HG03135 (cell line): ENCODE data around the gene LMNTD2.

ENCODE experiments used
- ATAC-seq: cut with Tn5 transposase; IDR thresholded peaks from one replicate; pipeline ENCODE4 v1.9.1; 2021; ENCODE audit warnings: mild to moderate bottlenecking, moderate library complexity; ENCODE audit not compliant: unreplicated experiment

LMNTD2 gene

DNA sequence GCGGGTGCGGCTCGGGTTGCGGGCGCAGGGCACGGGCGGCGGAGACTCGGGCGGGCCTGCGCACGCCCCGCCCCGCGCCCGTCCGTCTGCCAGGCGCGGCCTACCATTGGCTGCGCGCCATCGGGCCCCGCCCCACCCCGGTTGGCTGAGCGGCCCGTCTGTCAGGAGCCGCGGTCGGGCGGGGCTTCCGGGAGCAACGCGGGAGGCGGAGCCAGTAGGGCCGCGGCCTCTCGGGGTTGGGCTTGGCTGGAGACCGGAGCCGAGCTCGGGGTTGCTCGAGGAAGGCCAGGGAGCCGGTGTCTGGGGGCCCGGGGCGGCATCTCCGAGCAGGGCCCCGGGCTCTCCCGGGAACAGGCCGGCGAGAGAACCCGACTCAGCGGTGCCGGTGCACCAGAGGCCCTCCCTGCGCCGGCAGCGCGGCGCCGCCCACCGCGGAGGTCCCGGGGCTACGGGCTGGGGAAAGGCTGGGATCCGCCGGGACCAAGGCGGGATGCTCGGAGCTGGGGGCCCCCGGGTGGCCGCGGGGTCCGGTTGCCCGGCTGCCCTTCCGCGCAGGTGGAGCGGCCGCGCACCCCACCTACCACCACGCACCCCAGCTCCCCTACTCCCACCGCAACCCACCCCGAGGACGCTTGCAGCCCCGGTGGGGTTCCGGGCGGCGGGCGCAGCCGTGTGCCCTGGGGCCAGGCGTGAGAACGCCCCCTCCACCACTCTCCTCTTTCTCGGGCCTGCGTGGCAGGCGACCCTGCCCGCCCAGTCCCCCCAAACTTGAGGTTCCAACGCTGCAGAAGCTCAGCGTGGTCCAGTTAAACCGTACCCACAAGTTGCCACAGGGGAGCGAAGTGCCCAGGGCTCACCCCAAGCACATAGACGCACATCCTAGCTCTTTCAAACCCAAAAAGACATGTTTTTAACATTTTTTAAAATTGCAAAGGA, 24.8 kb downstream of the LMNTD2 start, which contains the start of gene HRAS:
HRAS (minus strand) TSS at position 58 of the 936 bp plus-strand sequence.
- ATAC-seq = peak; percentile 60

DNA sequence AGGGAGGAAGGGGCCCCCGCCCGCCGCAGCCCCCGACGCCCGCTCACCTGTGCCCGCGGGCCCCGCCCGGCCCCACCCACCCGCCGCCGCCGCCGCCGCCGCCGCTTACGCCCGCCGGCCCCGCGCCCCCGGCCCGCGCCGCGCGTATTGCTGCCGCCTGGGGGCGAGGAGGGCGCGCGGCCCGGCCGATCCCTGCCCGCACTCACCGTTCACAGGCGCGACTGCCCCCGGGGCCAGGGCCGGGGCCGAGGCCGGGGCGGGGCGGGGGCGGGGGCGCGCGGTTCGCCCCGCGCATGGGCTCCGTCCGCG, 25.4 kb downstream of the LMNTD2 start:
- ATAC-seq = no peak

GRCh38 chr11:534396-535209, 25.9 kb downstream of the LMNTD2 start:
- ATAC-seq = no peak

DNA sequence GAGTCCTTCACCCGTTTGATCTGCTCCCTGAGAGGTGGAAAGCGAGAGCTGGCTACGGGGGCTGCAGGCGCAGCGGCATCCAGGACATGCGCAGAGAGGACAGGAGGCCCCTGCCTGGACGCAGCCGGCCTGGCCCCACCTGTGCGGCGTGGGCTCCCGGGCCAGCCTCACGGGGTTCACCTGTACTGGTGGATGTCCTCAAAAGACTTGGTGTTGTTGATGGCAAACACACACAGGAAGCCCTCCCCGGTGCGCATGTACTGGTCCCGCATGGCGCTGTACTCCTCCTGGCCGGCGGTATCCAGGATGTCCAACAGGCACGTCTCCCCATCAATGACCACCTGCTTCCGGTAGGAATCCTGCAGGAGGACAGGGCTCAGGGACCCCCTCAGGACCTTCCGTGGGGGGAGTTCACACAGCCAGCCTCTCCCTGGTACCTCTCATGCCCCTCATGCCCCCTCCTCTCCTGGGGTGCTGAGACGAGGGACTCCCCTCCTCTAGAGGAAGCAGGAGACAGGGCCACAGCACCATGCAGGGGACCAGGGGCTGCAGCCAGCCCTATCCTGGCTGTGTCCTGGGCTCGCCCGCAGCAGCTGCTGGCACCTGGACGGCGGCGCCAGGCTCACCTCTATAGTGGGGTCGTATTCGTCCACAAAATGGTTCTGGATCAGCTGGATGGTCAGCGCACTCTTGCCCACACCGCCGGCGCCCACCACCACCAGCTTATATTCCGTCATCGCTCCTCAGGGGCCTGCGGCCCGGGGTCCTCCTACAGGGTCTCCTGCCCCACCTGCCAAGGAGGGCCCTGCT, 26.7 kb downstream of the LMNTD2 start:
- no peak for ATAC-seq

GRCh38 chr11:532986-533585, 27.5 kb downstream of the LMNTD2 start:
- no peak for ATAC-seq

- ATAC-seq = no peak
Measured at GRCh38 chr11:532527-532985, 28.0 kb downstream of the LMNTD2 start.

DNA sequence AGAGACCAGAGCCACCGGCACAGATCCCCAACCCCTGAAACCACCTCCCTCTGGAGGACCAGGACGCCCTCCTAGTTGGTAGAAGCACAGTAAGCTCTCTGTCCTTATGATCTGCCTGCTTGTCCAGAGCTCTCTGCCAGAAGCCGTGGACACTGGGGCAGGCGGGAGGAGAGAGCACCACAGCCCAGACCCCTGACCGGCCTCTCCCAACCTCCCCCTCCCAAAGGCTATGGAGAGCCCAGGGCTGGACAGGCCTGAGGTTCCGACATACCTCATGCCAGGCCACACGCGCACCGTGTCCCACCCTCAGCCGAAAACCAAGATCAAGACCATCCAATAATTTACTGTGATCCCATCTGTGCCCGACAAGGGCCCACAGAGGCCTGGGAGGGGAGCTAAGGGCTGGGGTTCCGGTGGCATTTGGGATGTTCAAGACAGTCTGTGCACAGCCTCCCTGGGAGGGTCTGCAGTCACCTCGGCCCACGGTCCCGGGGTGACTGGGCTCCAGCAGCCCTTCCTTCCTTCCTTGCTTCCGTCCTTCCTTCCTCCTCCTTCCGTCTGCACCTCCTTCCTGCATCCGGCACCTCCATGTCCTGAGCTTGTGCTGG, 28.5 kb downstream of the LMNTD2 start:
- no peak for ATAC-seq

DNA sequence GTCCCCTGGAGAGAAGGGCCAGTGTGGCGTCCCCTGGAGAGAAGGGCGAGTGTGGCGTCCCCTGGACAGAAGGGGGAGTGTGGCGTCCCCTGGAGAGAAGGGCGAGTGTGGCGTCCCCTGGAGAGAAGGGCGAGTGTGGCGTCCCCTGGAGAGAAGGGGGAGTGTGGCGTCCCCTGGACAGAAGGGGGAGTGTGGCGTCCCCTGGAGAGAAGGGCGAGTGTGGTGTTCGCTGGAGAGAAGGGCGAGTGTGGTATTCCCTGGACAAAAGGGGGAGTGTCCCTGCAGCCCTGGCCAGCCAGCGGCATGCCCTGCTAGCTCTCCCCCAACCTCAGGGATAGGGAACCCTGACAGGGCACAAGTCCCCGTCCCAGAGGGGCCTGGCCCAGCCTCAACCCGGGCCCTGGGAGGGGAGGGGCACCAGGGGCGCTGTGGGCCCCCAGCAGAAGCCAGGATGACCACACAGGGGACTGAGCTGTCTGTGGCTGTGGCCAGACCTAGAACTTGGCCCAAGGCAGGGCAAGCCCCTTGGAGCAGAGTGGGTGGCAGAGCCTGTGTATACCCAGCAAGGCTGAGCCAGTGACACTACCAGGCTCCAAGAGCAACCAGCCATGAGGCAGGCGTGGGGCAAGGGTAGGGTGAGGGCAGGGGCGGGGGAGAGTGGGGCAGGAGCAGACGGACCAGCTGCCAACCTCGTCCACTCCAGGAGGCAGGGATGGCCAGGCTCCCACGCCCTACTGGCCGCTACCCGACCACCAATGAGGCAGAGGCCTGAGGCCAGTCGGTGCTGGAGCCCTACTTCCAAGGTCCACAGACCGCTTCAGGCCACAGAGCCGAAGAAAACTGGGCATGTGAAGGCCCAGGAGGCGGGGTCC, 29.3 kb downstream of the LMNTD2 start:
- no peak for ATAC-seq

GRCh38 chr11:529728-530411, 30.7 kb downstream of the LMNTD2 start:
- no peak for ATAC-seq

GRCh38 chr11:528815-529727, 31.5 kb downstream of the LMNTD2 start:
- ATAC-seq = no peak

- no peak for ATAC-seq
Measured at GRCh38 chr11:528166-528814, 32.2 kb downstream of the LMNTD2 start.

DNA sequence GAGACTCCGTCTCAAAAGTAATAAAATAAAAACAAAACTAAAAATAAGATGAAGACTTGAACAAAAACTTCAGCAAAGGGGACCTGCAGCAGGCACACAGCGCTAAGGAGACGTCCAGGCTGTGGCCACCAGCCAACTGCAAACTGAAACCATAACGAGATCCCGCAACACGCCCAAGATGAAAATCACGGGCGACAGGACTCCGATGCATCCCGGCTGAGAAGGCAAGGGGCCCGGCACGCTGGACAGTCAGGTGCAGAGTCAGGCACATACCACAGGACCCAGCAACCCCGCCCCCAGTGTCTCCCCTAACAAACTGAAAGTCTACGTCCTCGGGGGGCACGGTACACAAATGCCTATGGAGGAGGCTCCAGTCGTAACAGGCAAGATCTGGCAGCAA, 34.3 kb downstream of the LMNTD2 start:
- ATAC-seq = no peak

- no peak for ATAC-seq
Measured at GRCh38 chr11:521177-521688, 39.3 kb downstream of the LMNTD2 start.

DNA sequence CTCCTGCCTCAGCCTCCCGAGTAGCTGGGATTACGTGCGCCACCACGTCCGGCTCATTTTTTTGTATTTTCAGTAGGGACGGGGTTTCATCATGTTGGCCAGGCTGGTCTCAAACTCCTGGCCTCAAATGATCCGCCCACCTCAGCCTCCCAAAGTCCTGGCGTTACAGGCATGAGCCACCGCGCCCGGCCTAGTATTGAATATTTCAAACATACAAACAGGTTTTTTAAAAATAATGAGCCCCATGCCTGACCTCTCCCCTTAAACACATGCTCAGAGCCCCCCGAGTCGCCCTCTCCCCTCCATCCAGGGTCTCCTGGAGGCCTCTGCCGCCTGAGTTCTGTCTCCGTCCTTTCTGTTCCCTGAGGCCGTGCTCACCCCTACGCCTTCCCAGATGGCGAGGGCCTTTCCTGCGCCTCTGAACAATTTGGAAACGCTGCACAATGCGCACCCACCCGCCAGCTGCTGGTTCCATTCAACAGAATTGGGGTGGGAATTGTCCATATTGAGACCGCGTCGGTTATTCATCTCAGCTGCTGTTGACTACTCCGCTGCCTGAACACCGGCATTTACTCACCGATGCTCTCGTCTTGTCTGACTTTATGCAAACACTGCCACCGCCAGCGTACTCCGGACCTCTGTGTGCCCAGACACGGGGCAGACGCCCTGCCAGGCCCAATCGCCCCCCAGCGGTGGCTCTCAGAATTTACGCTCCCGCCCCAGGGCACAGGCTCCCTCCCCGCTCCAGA, 39.9 kb downstream of the LMNTD2 start:
- no peak for ATAC-seq

- peak; percentile 73 for ATAC-seq
Measured at GRCh38 chr11:518463-519202, 41.9 kb downstream of the LMNTD2 start.
